IMR-90 (cell line): ENCODE data around the gene CDON. TPM values are rescaled to one million over a fixed set of nuclear protein-coding genes. Genes with fewer than 3 reads are reported as not detected.

Source experiments
- ATAC-seq: fragments of 200-7000 bp; cut with Tn5 transposase; 2 replicates; pipeline ENCODE4 v1.9.1; 2020; ENCODE audit warnings: low read depth, mild to moderate bottlenecking, moderate library complexity
- BruUV-seq: library from RNA; stranded (reverse); fragments of 400-500 nt; replicated peaks from 2 replicates; lab custom pipeline; 2021; lab: Mats Ljungman, UMichigan
- CTCF ChIA-PET: fragments of 300-600 bp; formaldehyde crosslinking; extraction: SDS; loops from one replicate; lab custom pipeline; 2021; ENCODE audit warnings: antibody characterized with exemption; lab: Yijun Ruan, JAX
- POLR2A ChIA-PET: fragments of 300-600 bp; sonication (Branson Sonifier 250); formaldehyde crosslinking; loops from one replicate; lab custom pipeline; 2022; ENCODE audit warnings: antibody characterized with exemption; ENCODE audit not compliant: unreplicated experiment; lab: Charles Lee
- DNase-seq: peaks from one replicate; pipeline ENCODE4 v3.0.0; 2013
- H2AFZ ChIP-seq: replicated peaks from 2 replicates; pipeline ENCODE3; 2013; ENCODE audit warnings: low read length, mild to moderate bottlenecking; ENCODE audit not compliant: poor library complexity
- H2AK5ac ChIP-seq: 2 replicates; pipeline ENCODE4 v1.6.1; 2013; ENCODE audit warnings: low read depth, low read length, inconsistent platforms
- H2AK9ac ChIP-seq: replicated peaks from 2 replicates; pipeline ENCODE3; 2013; ENCODE audit warnings: mild to moderate bottlenecking, low read depth, low read length, moderate library complexity; ENCODE audit not compliant: poor library complexity
- H2BK120ac ChIP-seq: 2 replicates; pipeline ENCODE4 v1.6.1; 2013; ENCODE audit warnings: low read depth, low read length, inconsistent platforms
- H2BK15ac ChIP-seq: 3 replicates; pipeline ENCODE4 v1.6.1; 2013; ENCODE audit warnings: low read depth, low read length, inconsistent platforms
- H2BK20ac ChIP-seq: 2 replicates; pipeline ENCODE4 v1.6.1; 2013; ENCODE audit warnings: low read depth, mild to moderate bottlenecking, inconsistent platforms, low read length, moderate library complexity
- H2BK5ac ChIP-seq: 2 replicates; pipeline ENCODE4 v1.6.1; 2013; ENCODE audit warnings: mild to moderate bottlenecking, low read depth, low read length, inconsistent platforms; ENCODE audit not compliant: poor library complexity, severe bottlenecking
- H3K14ac ChIP-seq: replicated peaks from 2 replicates; pipeline ENCODE4 v1.6.1; 2013; ENCODE audit warnings: low read depth, low read length, inconsistent platforms
- H3K18ac ChIP-seq: 2 replicates; pipeline ENCODE4 v1.6.1; 2013; ENCODE audit warnings: low read depth, low read length, control low read depth
- H3K23ac ChIP-seq: 2 replicates; pipeline ENCODE4 v1.6.1; 2013; ENCODE audit warnings: low read depth, low read length, inconsistent platforms
- H3K27ac ChIP-seq: 2 replicates; pipeline ENCODE4 v1.5.1; 2013; ENCODE audit warnings: mild to moderate bottlenecking, control low read depth, low read length; ENCODE audit not compliant: insufficient read depth
- H3K27me3 ChIP-seq: 2 replicates; pipeline ENCODE4 v1.6.1; 2013; ENCODE audit warnings: low read length; ENCODE audit not compliant: control insufficient read depth, insufficient read depth
- H3K36me3 ChIP-seq: 2 replicates; pipeline ENCODE4 v1.6.1; 2013; ENCODE audit warnings: low read length, mixed read lengths; ENCODE audit not compliant: control insufficient read depth, insufficient read depth
- H3K4ac ChIP-seq: 2 replicates; pipeline ENCODE4 v1.6.1; 2013; ENCODE audit warnings: low read depth, low read length, inconsistent platforms
- H3K4me1 ChIP-seq: 2 replicates; pipeline ENCODE4 v1.6.1; 2013; ENCODE audit warnings: low read length, mixed read lengths; ENCODE audit not compliant: control insufficient read depth, insufficient read depth
- H3K4me2 ChIP-seq: 2 replicates; pipeline ENCODE4 v1.6.1; 2013; ENCODE audit warnings: low read depth, mild to moderate bottlenecking, control low read depth, low read length, moderate library complexity
- H3K4me3 ChIP-seq: 2 replicates; pipeline ENCODE4 v1.5.1; 2013; ENCODE audit warnings: low read depth, mild to moderate bottlenecking, control low read depth, low read length, moderate library complexity; ENCODE audit not compliant: insufficient read depth
- H3K56ac ChIP-seq: 2 replicates; pipeline ENCODE4 v1.6.1; 2013; ENCODE audit warnings: low read length, inconsistent platforms; ENCODE audit not compliant: insufficient read depth; ENCODE audit errors: extremely low read depth
- H3K79me1 ChIP-seq, 2 experiments: 2 replicates each; pipeline ENCODE4 v1.6.1; 2013; ENCODE audit warnings: low read length in 2 of 2, inconsistent platforms in 1 of 2, low read depth in 1 of 2
- H3K9ac ChIP-seq: 2 replicates; pipeline ENCODE4 v1.6.1; 2013; ENCODE audit warnings: low read depth, low read length, control low read depth
- H3K9me1 ChIP-seq: 2 replicates; pipeline ENCODE4 v1.6.1; 2013; ENCODE audit warnings: low read length, inconsistent platforms; ENCODE audit not compliant: insufficient read depth
- H3K9me3 ChIP-seq: 2 replicates; pipeline ENCODE4 v1.6.1; 2013; ENCODE audit warnings: low read length; ENCODE audit not compliant: control insufficient read depth, insufficient read depth
- H4K20me1 ChIP-seq: 2 replicates; pipeline ENCODE4 v1.6.1; 2013; ENCODE audit warnings: low read length, inconsistent platforms; ENCODE audit not compliant: insufficient read depth
- H4K5ac ChIP-seq: 2 replicates; pipeline ENCODE4 v1.6.1; 2013; ENCODE audit warnings: mild to moderate bottlenecking, low read depth, low read length, control low read depth
- H4K8ac ChIP-seq, 2 experiments: 2 replicates each; pipeline ENCODE4 v1.6.1; 2013; ENCODE audit warnings: low read depth in 2 of 2, low read length in 2 of 2, control low read depth in 1 of 2, inconsistent platforms in 1 of 2
- H4K91ac ChIP-seq: 2 replicates; pipeline ENCODE4 v1.6.1; 2013; ENCODE audit warnings: low read depth, low read length, inconsistent platforms; ENCODE audit not compliant: insufficient read depth
- CEBPB ChIP-seq: IDR thresholded peaks from 2 replicates; pipeline ENCODE4 v1.6.1; 2012; ENCODE audit warnings: low read depth, low read length, improper control_type of control experiment
- FOS ChIP-seq: fragments of 150-350 bp; IDR thresholded peaks from 2 replicates; pipeline ENCODE4 v1.6.1; 2016; ENCODE audit warnings: low read depth, low read length
- MAFK ChIP-seq: IDR thresholded peaks from 2 replicates; pipeline ENCODE4 v1.6.1; 2012; ENCODE audit warnings: low read depth, low read length, improper control_type of control experiment
- MAZ ChIP-seq: IDR thresholded peaks from 2 replicates; pipeline ENCODE4 v1.6.1; 2012; ENCODE audit warnings: low read depth, mild to moderate bottlenecking, low read length, improper control_type of control experiment, moderate library complexity, borderline replicate concordance
- NFE2L2 ChIP-seq: fragments of 150-350 bp; IDR thresholded peaks from 2 replicates; pipeline ENCODE4 v1.6.1; 2016; ENCODE audit warnings: low read depth, mild to moderate bottlenecking, low read length
- RAD21 ChIP-seq: IDR thresholded peaks from 2 replicates; pipeline ENCODE4 v1.6.1; 2012; ENCODE audit warnings: low read length, improper control_type of control experiment
- SMC3 ChIP-seq: fragments of 150-350 bp; IDR thresholded peaks from 2 replicates; pipeline ENCODE4 v1.6.1; 2016; ENCODE audit warnings: low read depth, mild to moderate bottlenecking, antibody characterized with exemption, low read length, moderate library complexity
- USF2 ChIP-seq: fragments of 150-350 bp; IDR thresholded peaks from 2 replicates; pipeline ENCODE4 v1.6.1; 2017; ENCODE audit warnings: mild to moderate bottlenecking, antibody characterized with exemption, low read length, low read depth
- WGBS, 2 experiments: methylation state at CpG; one replicate each; pipeline versions ENCODE4 v1.1.5 to v1.1.7; 2013; ENCODE audit warnings: missing lambda C conversion rate in 2 of 2; ENCODE audit not compliant: insufficient read length in 1 of 2; ENCODE audit errors: extremely low coverage in 2 of 2; 5-methylcytosine and 5-hydroxymethylcytosine counted together
- dilution Hi-C: fragments of 300-500 bp; cut with HindIII; formaldehyde crosslinking; loops from one replicate; pipeline ENCODE4 v1.14.3; 2018; ENCODE audit warnings: low sequenced_read_pairs; ENCODE audit not compliant: unreplicated experiment
- in situ Hi-C: fragments of 300-500 bp; cut with MboI; formaldehyde crosslinking; loops from 3 replicates; pipeline ENCODE4 v1.14.3; 2019; ENCODE audit warnings: low sequenced_read_pairs, inconsistent platforms, mixed read lengths
- intact Hi-C: fragments of 100-400 bp; cut with micrococcal nuclease; formaldehyde crosslinking; loops from 2 replicates; pipeline ENCODE4 v1.10.0; 2022
- polyA plus RNA-seq, 3 experiments: library from polyadenylated mRNA; depleted of rRNA; stranded (reverse); fragments of >200 nt; gene quantifications; 2 replicates each; pipeline ENCODE4 v1.2.3, GENCODE V29; 2012; ENCODE audit warnings: low replicate concordance in 1 of 3
- total RNA-seq: library from RNA; depleted of rRNA; stranded (reverse); fragments of >200 nt; gene quantifications from 2 replicates; pipeline ENCODE4 v1.2.3, GENCODE V29; 2012

CDON gene
- total and polyA plus RNA-seq, 2 of the 4 experiments (the other 2 are of a cell fraction), result 1.2 to 3.8 TPM

GRCh38 chr11:125957618-125958332 lies 104.9 kb downstream of the CDON start:
- H3K9me3 ChIP-seq, result no peaks in the 10 kb centered on the region
- no peak overlapping the region for H2BK15ac ChIP-seq
- H2BK20ac ChIP-seq, result no peak overlapping the region
- no peak overlapping the region for H3K27ac ChIP-seq
- no peak overlapping the region for H2BK120ac ChIP-seq
- no peak overlapping the region for H3K4me2 ChIP-seq
- H2AK9ac ChIP-seq, result no peak overlapping the region
- H4K20me1 ChIP-seq, result no peaks in the 10 kb centered on the region
- no peak overlapping the region for H3K23ac ChIP-seq
- no peaks in the 10 kb centered on the region for H3K4me1 ChIP-seq
- H3K18ac ChIP-seq, result no peak overlapping the region
- ATAC-seq, result no peak
- no peak for TF ChIP-seq CEBPB
- TF ChIP-seq RAD21, result no peak
- no peak for TF ChIP-seq FOS
- TF ChIP-seq MAFK, result no peak
- TF ChIP-seq NFE2L2, result no peak
- TF ChIP-seq SMC3, result no peak
- no peak for TF ChIP-seq USF2
- TF ChIP-seq MAZ, result no peak
- H3K4me3 ChIP-seq, result no peak overlapping the region
- no peak overlapping the region for H4K8ac ChIP-seq
- no peak overlapping the region for H2BK5ac ChIP-seq
- no peak overlapping the region for H3K56ac ChIP-seq
- H3K79me1 ChIP-seq, result no peaks in the 10 kb centered on the region
- H2AK5ac ChIP-seq, result no peak overlapping the region
- dilution Hi-C loops (no loop called here), intact Hi-C loops (no loop called here), in situ Hi-C loops (no loop called here)
- no peak overlapping the region for H4K91ac ChIP-seq
- no peak overlapping the region for H3K14ac ChIP-seq
- ChIA-PET POLR2A (no interaction called here), CTCF (no interaction called here)
- H4K5ac ChIP-seq, result no peak overlapping the region
- H2AFZ ChIP-seq, result no peak overlapping the region
- BruUV-seq, result no TSS peak
- H3K9ac ChIP-seq, result no peak overlapping the region
- DNase-seq, result no peak
- H3K36me3 ChIP-seq, result no peaks in the 10 kb centered on the region
- H3K9me1 ChIP-seq, result no peaks in the 10 kb centered on the region
- H3K4ac ChIP-seq, result no peak overlapping the region
- WGBS, 2 experiments, result 83% methylated on average over 9 of the region's 14 CpGs; no CpG with 5 or more reads in 1 of the 2 experiments
- peaks cover 6% of the 10 kb centered on the region for H3K27me3 ChIP-seq
